H9 (cell line): ENCODE measurements around the gene COLQ. TPM values are rescaled to one million over a fixed set of nuclear protein-coding genes. Genes with fewer than 3 reads are reported as not detected.

Experiments
- DNase-seq: peaks from one replicate; pipeline ENCODE4 v3.0.0-alpha.2; 2017
- H2AFZ ChIP-seq: one replicate; pipeline ENCODE4 v1.6.1; 2013; ENCODE audit warnings: mild to moderate bottlenecking, low read length, control low read depth, moderate library complexity
- H2AK5ac ChIP-seq: 2 replicates; pipeline ENCODE4 v1.6.1; 2013; ENCODE audit warnings: low read length, control low read depth, mixed read lengths; ENCODE audit not compliant: insufficient read length
- H2BK120ac ChIP-seq: one replicate; pipeline ENCODE4 v1.6.1; 2013; ENCODE audit warnings: low read depth, mild to moderate bottlenecking, low read length, control low read depth, inconsistent platforms; ENCODE audit not compliant: poor library complexity, severe bottlenecking
- H2BK12ac ChIP-seq: 2 replicates; pipeline ENCODE4 v1.6.1; 2013; ENCODE audit warnings: low read length, control low read depth, mixed read lengths, low read depth; ENCODE audit not compliant: insufficient read length
- H2BK15ac ChIP-seq: 2 replicates; pipeline ENCODE4 v1.6.1; 2013; ENCODE audit warnings: low read depth, low read length, control low read depth
- H2BK20ac ChIP-seq: one replicate; pipeline ENCODE4 v1.6.1; 2013; ENCODE audit warnings: low read depth, mild to moderate bottlenecking, low read length, control low read depth, inconsistent platforms; ENCODE audit not compliant: poor library complexity, severe bottlenecking
- H2BK5ac ChIP-seq: 2 replicates; pipeline ENCODE4 v1.6.1; 2013; ENCODE audit warnings: low read length, control low read depth, mixed read lengths; ENCODE audit not compliant: insufficient read length
- H3K14ac ChIP-seq: 2 replicates; pipeline ENCODE4 v1.6.1; 2013; ENCODE audit warnings: low read length, control low read depth; ENCODE audit not compliant: insufficient read depth
- H3K18ac ChIP-seq: 2 replicates; pipeline ENCODE4 v1.6.1; 2013; ENCODE audit warnings: low read depth, mild to moderate bottlenecking, mixed read lengths, low read length, control low read depth; ENCODE audit not compliant: insufficient read length
- H3K23ac ChIP-seq: 2 replicates; pipeline ENCODE4 v1.6.1; 2013; ENCODE audit warnings: low read length, control low read depth, mixed read lengths, low read depth; ENCODE audit not compliant: insufficient read length
- H3K23me2 ChIP-seq: 2 replicates; pipeline ENCODE4 v1.6.1; 2013; ENCODE audit warnings: low read depth, mild to moderate bottlenecking, mixed read lengths, low read length, control low read depth; ENCODE audit not compliant: insufficient read length, poor library complexity, severe bottlenecking
- H3K27ac ChIP-seq: 2 replicates; pipeline ENCODE4 v1.5.1; 2013; ENCODE audit warnings: low read length, control low read depth, mixed read lengths, low read depth; ENCODE audit not compliant: insufficient read length
- H3K27me3 ChIP-seq: 2 replicates; pipeline ENCODE4 v1.6.1; 2013; ENCODE audit warnings: low read length, control low read depth, inconsistent platforms; ENCODE audit not compliant: insufficient read depth
- H3K4ac ChIP-seq: 2 replicates; pipeline ENCODE4 v1.6.1; 2013; ENCODE audit warnings: low read depth, mild to moderate bottlenecking, control low read depth, inconsistent platforms, low read length, moderate library complexity
- H3K4me1 ChIP-seq: 2 replicates; pipeline ENCODE4 v1.6.1; 2013; ENCODE audit warnings: low read length, control low read depth, inconsistent platforms; ENCODE audit not compliant: insufficient read depth
- H3K4me2 ChIP-seq: 2 replicates; pipeline ENCODE4 v1.6.1; 2013; ENCODE audit warnings: low read length, control low read depth, mixed read lengths; ENCODE audit not compliant: insufficient read length, insufficient read depth
- H3K56ac ChIP-seq: 2 replicates; pipeline ENCODE4 v1.6.1; 2013; ENCODE audit warnings: low read depth, mild to moderate bottlenecking, mixed read lengths, low read length, control low read depth; ENCODE audit not compliant: insufficient read length
- H3K79me1 ChIP-seq: 2 replicates; pipeline ENCODE4 v1.6.1; 2013; ENCODE audit warnings: low read depth, mild to moderate bottlenecking, moderate library complexity, low read length, control low read depth, inconsistent platforms; ENCODE audit not compliant: insufficient read depth, poor library complexity, severe bottlenecking
- H3K79me2 ChIP-seq: 2 replicates; pipeline ENCODE4 v1.6.1; 2013; ENCODE audit warnings: low read length, control low read depth, inconsistent platforms; ENCODE audit not compliant: insufficient read depth
- H3K9ac ChIP-seq: 2 replicates; pipeline ENCODE4 v1.6.1; 2013; ENCODE audit warnings: low read length, control low read depth, mixed read lengths; ENCODE audit not compliant: insufficient read length; ENCODE audit errors: extremely low read depth
- H3K9me3 ChIP-seq: one replicate; pipeline ENCODE4 v1.6.1; 2013; ENCODE audit warnings: low read depth, low read length, inconsistent platforms; ENCODE audit not compliant: control insufficient read depth
- H3T11ph ChIP-seq: one replicate; pipeline ENCODE4 v1.6.1; 2013; ENCODE audit warnings: mild to moderate bottlenecking, low read length, control low read depth, inconsistent platforms
- H4K20me1 ChIP-seq: one replicate; pipeline ENCODE4 v1.6.1; 2013; ENCODE audit not compliant: control insufficient read depth, insufficient read length, insufficient read depth
- H4K5ac ChIP-seq: 2 replicates; pipeline ENCODE4 v1.6.1; 2013; ENCODE audit warnings: low read depth, mild to moderate bottlenecking, mixed read lengths, low read length, control low read depth; ENCODE audit not compliant: insufficient read length
- H4K8ac ChIP-seq: replicated peaks from 2 replicates; pipeline ENCODE4 v1.6.1; 2013; ENCODE audit warnings: low read length, control low read depth, mixed read lengths, low read depth; ENCODE audit not compliant: insufficient read length
- H4K91ac ChIP-seq: 2 replicates; pipeline ENCODE4 v1.6.1; 2013; ENCODE audit warnings: low read depth, mild to moderate bottlenecking, moderate library complexity, mixed read lengths, low read length, control low read depth; ENCODE audit not compliant: insufficient read length
- H3K27ac Mint-ChIP-seq, 3 experiments: 2 replicates in 2 of 3; 3 replicates in 1 of 3; pipeline ENCODE4 v1.8.0; 2020 to 2021; ENCODE audit warnings: mixed read lengths in 3 of 3, mild to moderate bottlenecking in 1 of 3, moderate library complexity in 1 of 3
- H3K27me3 Mint-ChIP-seq: 2 replicates; pipeline ENCODE4 v1.8.0; 2021; ENCODE audit warnings: low read depth, mild to moderate bottlenecking, moderate library complexity, mixed read lengths
- H3K36me3 Mint-ChIP-seq, 3 experiments: 2 replicates in 2 of 3; 3 replicates in 1 of 3; pipeline ENCODE4 v1.8.0; 2020 to 2021; ENCODE audit warnings: low read depth in 3 of 3, mixed read lengths in 3 of 3; ENCODE audit not compliant: insufficient read depth in 1 of 3
- H3K4me1 Mint-ChIP-seq, 2 experiments: 2 replicates each; pipeline ENCODE4 v1.8.0; 2020; ENCODE audit warnings: mixed read lengths in 2 of 2
- H3K4me3 Mint-ChIP-seq, 2 experiments: 2 replicates in 1 of 2; 3 replicates in 1 of 2; pipeline ENCODE4 v1.8.0; 2020 to 2021; ENCODE audit warnings: mild to moderate bottlenecking in 2 of 2, mixed read lengths in 2 of 2, moderate library complexity in 1 of 2
- H3K9me3 Mint-ChIP-seq, 2 experiments: 2 replicates in 1 of 2; 3 replicates in 1 of 2; pipeline ENCODE4 v1.8.0; 2020; ENCODE audit warnings: mild to moderate bottlenecking in 2 of 2, mixed read lengths in 2 of 2, moderate library complexity in 1 of 2
- CTCF ChIP-seq: fragments of 200-600 bp; sonication (generic); conservative IDR thresholded peaks from 3 replicates; pipeline ENCODE4 v1.8.0; 2021; ENCODE audit warnings: antibody characterized with exemption, mild to moderate bottlenecking
- WGBS: extraction: QIAGEN DNeasy Blood & Tissue Kit; methylation state at CpG from one replicate; pipeline ENCODE4 v1.1.7; 2013; ENCODE audit warnings: missing lambda C conversion rate, low lambda C conversion rate, mixed read lengths; ENCODE audit not compliant: insufficient read length; ENCODE audit errors: extremely low coverage; 5-methylcytosine and 5-hydroxymethylcytosine counted together
- total RNA-seq: library from RNA; stranded (reverse); gene quantifications from 2 replicates; pipeline ENCODE4 v1.2.1, GENCODE V29; 2021

COLQ gene
- total RNA-seq, 1 experiment from 2014 or later: 0.61 TPM

GRCh38 chr3:15538345-15538744 is 16.8 kb upstream of the COLQ start:
- Histone ChIP-seq H4K5ac (no peak overlapping the region), H2AK5ac (no peak overlapping the region), H3K9ac (no peak overlapping the region), H2BK15ac (no peak overlapping the region), H3K18ac (no peak overlapping the region), H3K27me3 (no peaks in the 10 kb centered on the region), H3K27ac (no peak overlapping the region), H2BK120ac (no peak overlapping the region), H3K23me2 (no peaks in the 10 kb centered on the region), H3T11ph (no peak overlapping the region), H3K4me2 (no peak overlapping the region), H4K91ac (no peak overlapping the region), H4K20me1 (no peaks in the 10 kb centered on the region), H3K79me2 (no peaks in the 10 kb centered on the region), H3K4ac (no peak overlapping the region), H2BK20ac (no peak overlapping the region), H3K9me3 (no peaks in the 10 kb centered on the region), H3K56ac (no peak overlapping the region), H2BK5ac (no peak overlapping the region), H2BK12ac (no peak overlapping the region), H3K4me1 (no peaks in the 10 kb centered on the region), H3K23ac (no peak overlapping the region), H3K79me1 (no peaks in the 10 kb centered on the region), H3K14ac (no peak overlapping the region), H2AFZ (no peak overlapping the region), H4K8ac (no peak overlapping the region)
- no peak for TF ChIP-seq CTCF
- DNase-seq: no peak
- H3K4me3 Mint-ChIP-seq: no peak overlapping the region
- H3K36me3 Mint-ChIP-seq: no peaks in the 10 kb centered on the region
- H3K4me1 Mint-ChIP-seq: no peaks in the 10 kb centered on the region
- H3K27me3 Mint-ChIP-seq: no peaks in the 10 kb centered on the region; the same call in 1 of the 2 replicates
- H3K9me3 Mint-ChIP-seq: no peaks in the 10 kb centered on the region
- H3K27ac Mint-ChIP-seq: no peak overlapping the region
- no CpG with 5 or more reads among the region's 2 CpGs for WGBS
